RWPE2 (cell line): ENCODE measurements around the gene HHAT.

Experiments
- ATAC-seq: fragments of 200-7000 bp; cut with Tn5 transposase; 3 replicates; pipeline ENCODE4 v1.9.1; 2021; ENCODE audit warnings: low read depth
- DNase-seq: peaks from one replicate; pipeline ENCODE4 v3.0.0-alpha.2; 2020; ENCODE audit warnings: low spot score
- H3K27ac ChIP-seq: fragments of 450-650 bp; 2 replicates; pipeline ENCODE4 v1.5.1; 2017; ENCODE audit warnings: mild to moderate bottlenecking; ENCODE audit not compliant: poor library complexity, severe bottlenecking
- H3K27me3 ChIP-seq: fragments of 250-450 bp; sonication (Bioruptor Pico); 2 replicates; pipeline ENCODE4 v1.5.1; 2021; ENCODE audit warnings: mild to moderate bottlenecking, moderate library complexity; ENCODE audit not compliant: insufficient read depth, poor library complexity, severe bottlenecking
- H3K36me3 ChIP-seq: fragments of 250-450 bp; sonication (Bioruptor Pico); 2 replicates; pipeline ENCODE4 v1.5.1; 2020; ENCODE audit warnings: low read depth, mild to moderate bottlenecking, moderate library complexity
- H3K4me1 ChIP-seq: fragments of 250-450 bp; sonication (Bioruptor Pico); 2 replicates; pipeline ENCODE4 v1.5.1; 2021; ENCODE audit warnings: mild to moderate bottlenecking, moderate library complexity; ENCODE audit not compliant: insufficient read depth, poor library complexity, severe bottlenecking
- H3K4me3 ChIP-seq: fragments of 250-450 bp; sonication (Bioruptor Pico); 2 replicates; pipeline ENCODE4 v1.5.1; 2021; ENCODE audit warnings: mild to moderate bottlenecking, moderate library complexity; ENCODE audit not compliant: severe bottlenecking
- H3K9me3 ChIP-seq: fragments of 250-450 bp; sonication (Bioruptor Pico); 2 replicates; pipeline ENCODE4 v1.5.1; 2021; ENCODE audit warnings: mild to moderate bottlenecking, moderate library complexity; ENCODE audit not compliant: severe bottlenecking
- TF ChIP-seq, protein P1 (sequence below): fragments of 450-650 bp; IDR thresholded peaks from one replicate; pipeline ENCODE4 v1.5.1; 2017; ENCODE audit warnings: mild to moderate bottlenecking, moderate library complexity; ENCODE audit not compliant: poor library complexity, severe bottlenecking

Gene HHAT

DNA sequence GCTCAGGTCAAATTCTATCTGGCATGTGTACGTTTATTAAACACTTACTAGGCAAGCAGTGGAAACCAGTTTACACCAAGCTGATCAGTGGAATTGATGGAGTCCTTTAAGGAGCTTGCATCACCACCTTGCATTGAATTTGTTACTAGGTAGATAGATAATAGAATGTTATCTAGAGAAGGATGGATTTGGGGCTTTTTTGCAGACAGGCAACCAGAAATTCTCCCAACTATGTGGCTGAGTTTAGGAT, 44.9 kb downstream of the HHAT start:
- DNase-seq, result no peak
- Histone ChIP-seq H3K36me3 (no peaks in the 10 kb centered on the region), H3K9me3 (no peaks in the 10 kb centered on the region), H3K4me1 (peaks cover 18% of the 10 kb centered on the region), H3K4me3 (no peak overlapping the region), H3K27ac (peak overlapping the region; percentile 58), H3K27me3 (no peaks in the 10 kb centered on the region)
- TF ChIP-seq, protein P1, sequence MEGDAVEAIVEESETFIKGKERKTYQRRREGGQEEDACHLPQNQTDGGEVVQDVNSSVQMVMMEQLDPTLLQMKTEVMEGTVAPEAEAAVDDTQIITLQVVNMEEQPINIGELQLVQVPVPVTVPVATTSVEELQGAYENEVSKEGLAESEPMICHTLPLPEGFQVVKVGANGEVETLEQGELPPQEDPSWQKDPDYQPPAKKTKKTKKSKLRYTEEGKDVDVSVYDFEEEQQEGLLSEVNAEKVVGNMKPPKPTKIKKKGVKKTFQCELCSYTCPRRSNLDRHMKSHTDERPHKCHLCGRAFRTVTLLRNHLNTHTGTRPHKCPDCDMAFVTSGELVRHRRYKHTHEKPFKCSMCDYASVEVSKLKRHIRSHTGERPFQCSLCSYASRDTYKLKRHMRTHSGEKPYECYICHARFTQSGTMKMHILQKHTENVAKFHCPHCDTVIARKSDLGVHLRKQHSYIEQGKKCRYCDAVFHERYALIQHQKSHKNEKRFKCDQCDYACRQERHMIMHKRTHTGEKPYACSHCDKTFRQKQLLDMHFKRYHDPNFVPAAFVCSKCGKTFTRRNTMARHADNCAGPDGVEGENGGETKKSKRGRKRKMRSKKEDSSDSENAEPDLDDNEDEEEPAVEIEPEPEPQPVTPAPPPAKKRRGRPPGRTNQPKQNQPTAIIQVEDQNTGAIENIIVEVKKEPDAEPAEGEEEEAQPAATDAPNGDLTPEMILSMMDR, result no peak
- ATAC-seq, result peak; percentile 67; the same call in 2 of the 3 replicates

DNA sequence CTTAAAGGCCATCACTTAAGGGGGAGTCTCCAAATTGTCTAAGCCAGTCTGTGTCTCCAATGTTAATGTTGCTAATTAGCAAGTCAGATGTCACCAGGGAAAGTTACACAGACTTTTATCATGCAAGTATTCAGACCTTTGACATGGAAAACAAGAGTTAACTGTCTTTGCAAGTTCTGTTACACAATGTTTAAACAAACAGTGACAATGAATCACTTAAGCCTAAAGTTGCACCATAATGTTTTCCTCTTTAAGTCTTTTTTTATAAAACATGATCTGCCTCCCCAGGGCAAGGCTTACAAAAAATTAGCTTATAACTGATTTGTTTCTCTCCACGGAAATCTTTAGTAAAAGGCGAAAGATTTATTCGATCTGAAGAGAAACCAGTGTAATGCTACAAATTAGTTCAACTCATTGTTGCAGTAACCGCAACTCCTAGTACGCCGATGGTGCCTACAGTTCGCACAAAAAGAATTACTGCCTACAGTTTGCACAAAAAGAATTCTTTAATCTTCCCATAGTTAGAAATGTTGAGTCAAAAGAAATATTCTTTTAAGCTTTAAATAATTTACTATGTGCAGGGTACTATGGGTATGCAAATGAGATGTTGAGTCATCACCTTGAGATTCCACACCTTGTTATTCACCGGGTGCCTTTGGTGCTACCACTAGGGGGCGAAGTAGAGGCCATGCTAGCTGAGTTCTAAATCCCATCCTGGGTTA, 45.3 kb downstream of the HHAT start:
- ATAC-seq, result peak; percentile 51
- TF ChIP-seq, protein P1, result peak; percentile 73
- no peak for DNase-seq
- Histone ChIP-seq H3K9me3 (no peaks in the 10 kb centered on the region), H3K27me3 (no peaks in the 10 kb centered on the region), H3K27ac (peak overlapping the region; percentile 58), H3K4me1 (peaks cover 18% of the 10 kb centered on the region), H3K36me3 (no peaks in the 10 kb centered on the region), H3K4me3 (no peak overlapping the region)

DNA sequence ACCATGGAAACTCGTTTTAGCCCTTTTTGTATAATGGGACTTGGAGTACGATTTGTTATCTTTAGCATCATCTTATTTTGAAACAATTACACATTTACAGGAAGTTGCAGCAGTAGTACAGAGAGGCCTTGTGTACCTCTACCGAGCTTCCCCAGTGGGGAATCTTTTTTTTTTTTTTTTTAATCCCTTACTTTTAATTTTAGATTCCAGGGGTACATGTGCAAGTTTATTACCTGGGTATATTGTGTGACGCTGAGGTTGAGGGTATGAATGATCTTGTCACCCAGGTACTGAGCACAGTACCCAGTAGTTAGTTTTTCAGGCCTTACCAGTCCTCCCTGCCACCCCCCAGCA, 45.9 kb downstream of the HHAT start:
- TF ChIP-seq, protein P1, result peak; percentile 49
- no peak for ATAC-seq
- H3K27ac ChIP-seq, result peak overlapping the region; percentile 58

GRCh38 chr1:210376836-210377372, 48.2 kb downstream of the HHAT start:
- no peak overlapping the region for H3K4me3 ChIP-seq
- no peak for DNase-seq

More for the DNA sequence above, 45.9 kb downstream of the HHAT start:
- no peak for DNase-seq
- H3K36me3 ChIP-seq, result no peaks in the 10 kb centered on the region
- H3K27me3 ChIP-seq, result no peaks in the 10 kb centered on the region
- no peaks in the 10 kb centered on the region for H3K9me3 ChIP-seq
- H3K4me3 ChIP-seq, result no peak overlapping the region
- peaks cover 18% of the 10 kb centered on the region for H3K4me1 ChIP-seq

More at GRCh38 chr1:210376836-210377372, 48.2 kb downstream of the HHAT start:
- H3K9me3 ChIP-seq, result no peaks in the 10 kb centered on the region
- H3K36me3 ChIP-seq, result no peaks in the 10 kb centered on the region
- ATAC-seq, result no peak
- TF ChIP-seq, protein P1, result no peak
- H3K27ac ChIP-seq, result peak overlapping the region; percentile 29
- peaks cover 18% of the 10 kb centered on the region for H3K4me1 ChIP-seq
- H3K27me3 ChIP-seq, result no peaks in the 10 kb centered on the region
